ENCODE data around the gene NUCKS1.

Gene NUCKS1

DNA sequence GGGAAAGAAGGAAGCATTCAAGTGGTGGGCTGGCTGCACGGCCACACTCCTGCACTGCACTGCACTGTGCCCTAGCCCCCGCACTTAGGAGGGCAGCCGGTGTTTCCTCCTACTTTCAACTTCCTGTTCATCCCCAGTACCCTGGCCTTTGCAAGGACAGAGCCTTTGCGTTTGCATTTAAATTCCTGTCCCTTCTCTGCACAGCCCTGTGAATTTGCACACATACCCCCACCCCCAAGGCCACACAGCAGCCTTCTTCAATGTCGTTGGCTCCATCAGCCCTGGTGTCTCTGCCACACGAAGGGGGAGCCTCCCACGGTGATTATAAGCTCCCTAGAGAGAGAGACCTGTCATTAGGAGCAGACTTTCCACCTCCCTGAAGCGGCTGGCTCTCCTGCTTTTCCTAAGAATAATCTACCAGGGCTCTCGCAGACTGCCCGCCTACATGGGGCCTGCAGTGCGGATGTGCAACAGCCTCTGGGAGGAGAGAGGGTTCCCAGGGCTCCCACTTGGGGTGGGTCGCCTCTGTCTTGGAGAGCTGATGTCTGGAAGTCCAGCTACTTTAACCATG is 56.5 kb downstream of the NUCKS1 start:
- DNase-seq = no peak

DNA sequence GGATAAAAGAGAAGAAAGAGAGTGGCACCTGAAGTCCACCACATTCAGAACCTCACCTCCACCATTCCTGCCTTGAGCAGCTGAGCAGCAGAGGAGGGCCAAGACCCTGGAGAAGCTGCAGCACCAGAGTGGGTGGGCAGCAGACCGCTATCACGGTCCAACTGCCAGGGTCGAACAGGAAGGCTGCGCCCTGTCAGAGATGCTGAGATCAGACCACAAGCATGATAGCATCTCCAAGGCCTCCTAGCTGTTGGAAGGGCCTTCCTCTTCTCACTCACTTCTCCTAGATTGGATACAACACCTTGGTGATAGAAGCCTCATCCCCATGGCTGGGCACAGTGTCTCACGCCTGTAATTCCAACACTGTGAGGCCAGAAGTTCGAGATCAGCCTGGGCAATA is 57.6 kb downstream of the NUCKS1 start:
- DNase-seq = no peak

DNA sequence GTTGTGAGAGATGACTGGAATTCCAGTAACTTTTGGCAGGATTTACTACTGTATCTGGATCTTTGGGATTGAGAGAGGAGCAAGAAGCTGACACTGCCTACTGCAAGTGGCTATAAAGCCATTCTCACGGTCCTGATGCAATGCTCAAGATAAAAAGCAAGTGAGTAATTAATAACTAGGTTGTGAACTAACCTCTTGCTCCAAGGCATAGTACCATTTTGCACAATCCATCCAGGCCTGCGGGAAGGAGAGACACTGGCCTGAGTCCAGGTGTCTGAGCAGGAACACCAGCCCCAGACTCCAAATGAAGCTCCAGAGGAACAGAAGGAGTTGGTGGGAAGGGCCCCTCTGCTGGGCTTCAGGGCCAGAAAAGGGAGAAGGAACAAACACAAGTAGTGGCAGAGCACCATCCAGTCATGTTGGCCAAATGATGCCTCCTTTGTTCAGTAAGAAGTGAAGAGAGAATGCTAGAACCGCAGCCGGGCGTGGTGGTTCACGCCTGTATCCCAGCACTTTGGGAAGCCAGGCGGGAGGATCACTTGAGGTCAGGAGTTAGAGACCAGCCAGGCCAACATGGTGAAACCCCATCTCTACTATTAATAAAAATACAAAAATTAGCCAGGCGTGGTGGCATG is 59.7 kb downstream of the NUCKS1 start:
- no peak for DNase-seq

DNA sequence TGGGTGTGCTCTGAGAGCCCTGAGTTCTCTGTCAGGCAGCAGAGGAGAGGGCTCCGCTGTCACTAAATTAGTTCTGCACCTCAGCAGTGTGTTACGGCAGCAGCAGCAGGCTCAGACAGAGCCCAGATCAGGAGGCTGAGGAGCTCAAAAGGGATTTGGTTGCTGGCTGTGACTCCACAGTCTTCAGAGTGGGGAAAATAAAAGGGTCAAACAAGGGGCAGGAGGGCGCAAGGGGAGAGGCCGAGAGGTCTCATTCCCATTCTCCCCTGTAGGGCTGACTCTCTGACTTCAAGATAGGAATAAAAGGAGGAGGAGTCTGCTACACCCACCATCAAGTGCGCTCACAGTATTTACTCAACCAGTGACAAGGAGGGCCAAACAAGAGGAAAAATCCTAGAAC is 60.5 kb downstream of the NUCKS1 start:
- DNase-seq = no peak

DNA sequence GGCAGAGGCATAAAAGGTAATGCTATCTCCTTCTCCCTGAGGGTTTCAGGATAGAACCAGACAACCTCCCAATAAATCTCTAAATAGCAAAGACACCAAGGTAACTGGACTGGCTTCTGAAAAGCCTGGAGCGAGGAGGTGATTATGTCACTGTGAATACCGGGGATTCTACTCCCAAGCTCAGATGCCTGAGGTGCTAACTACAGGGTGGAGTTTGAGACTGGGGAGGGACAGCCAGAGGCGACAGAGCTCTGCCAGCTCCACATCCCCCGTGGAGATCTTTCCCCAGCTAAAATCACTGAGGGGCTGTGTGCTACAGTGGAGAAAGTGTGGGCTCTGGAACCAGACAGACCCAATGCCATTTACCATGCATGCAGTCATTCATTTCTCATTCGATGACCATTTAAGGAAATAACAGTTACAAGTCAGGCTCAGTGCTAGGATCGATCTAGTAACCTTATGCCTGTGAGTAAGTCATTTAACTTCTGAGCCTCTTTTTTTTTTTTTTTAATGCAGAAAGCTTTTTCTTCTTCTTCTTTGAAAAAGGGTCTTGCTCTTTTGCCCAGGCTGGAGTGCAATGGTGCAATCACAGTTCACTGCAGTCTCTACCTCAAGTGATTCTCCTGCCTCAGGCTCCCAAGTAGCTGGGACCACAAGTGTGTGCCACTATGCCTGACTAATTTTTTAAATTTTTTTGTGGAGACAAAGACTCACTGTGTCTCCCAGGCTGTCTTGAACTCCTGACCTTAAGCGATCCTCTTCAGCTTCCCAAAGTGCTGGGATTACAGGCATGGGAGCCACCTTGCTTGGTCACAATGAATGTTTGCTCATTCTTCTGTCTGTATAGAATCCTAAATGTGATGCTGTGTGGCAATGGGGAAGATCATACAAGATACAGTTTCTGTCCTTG is 61.6 kb downstream of the NUCKS1 start:
- DNase-seq = no peak

DNA sequence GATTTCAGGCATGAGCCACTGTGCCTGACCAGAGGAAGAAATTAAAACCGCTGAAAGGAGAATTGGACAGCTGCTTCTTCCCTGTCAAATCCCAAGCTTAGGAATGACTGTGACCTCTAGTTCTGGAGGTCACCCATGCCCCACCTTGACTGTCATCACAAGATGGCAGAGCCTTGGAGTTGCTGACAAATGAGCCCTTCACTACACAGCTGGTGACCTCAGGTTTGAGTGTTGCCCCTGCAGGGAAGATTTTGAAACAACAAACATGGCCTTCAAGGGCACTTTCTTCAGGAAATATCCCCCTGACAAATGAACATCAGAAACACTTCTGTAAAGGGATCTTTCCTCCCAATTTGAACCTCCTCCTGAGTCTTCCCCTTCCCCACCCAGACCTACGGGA is 62.7 kb downstream of the NUCKS1 start:
- no peak for DNase-seq

DNA sequence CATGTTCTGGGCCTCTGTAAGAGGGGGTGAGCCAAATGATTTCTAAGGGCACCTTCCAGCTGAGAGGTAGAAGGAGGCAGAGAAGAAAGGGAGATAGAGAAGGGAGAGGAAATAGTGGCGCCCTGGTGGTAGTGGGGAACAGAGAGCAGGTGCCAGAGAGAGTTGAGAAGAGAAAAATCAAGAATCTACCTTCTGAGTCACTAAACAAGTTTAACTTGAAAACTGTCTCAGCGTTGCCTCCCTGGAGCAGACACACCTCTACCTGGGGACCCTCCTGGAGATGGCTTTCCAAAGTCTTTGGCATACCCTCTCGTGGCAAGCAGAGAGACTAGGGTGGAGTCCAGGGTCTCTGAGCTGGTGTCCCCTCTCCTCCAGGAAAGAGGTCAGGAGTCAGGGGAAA is 68.6 kb downstream of the NUCKS1 start:
- no peak for DNase-seq

- peak; percentile 48 to 58 for DNase-seq
Observed at GRCh38 chr1:205680073-205680851, 69.7 kb downstream of the NUCKS1 start, which contains the start of gene SLC45A3. TSS of gene SLC45A3 (minus strand) at chr1:205680509. CDS start at chr1:205664656, 15,853 bp downstream.

DNA sequence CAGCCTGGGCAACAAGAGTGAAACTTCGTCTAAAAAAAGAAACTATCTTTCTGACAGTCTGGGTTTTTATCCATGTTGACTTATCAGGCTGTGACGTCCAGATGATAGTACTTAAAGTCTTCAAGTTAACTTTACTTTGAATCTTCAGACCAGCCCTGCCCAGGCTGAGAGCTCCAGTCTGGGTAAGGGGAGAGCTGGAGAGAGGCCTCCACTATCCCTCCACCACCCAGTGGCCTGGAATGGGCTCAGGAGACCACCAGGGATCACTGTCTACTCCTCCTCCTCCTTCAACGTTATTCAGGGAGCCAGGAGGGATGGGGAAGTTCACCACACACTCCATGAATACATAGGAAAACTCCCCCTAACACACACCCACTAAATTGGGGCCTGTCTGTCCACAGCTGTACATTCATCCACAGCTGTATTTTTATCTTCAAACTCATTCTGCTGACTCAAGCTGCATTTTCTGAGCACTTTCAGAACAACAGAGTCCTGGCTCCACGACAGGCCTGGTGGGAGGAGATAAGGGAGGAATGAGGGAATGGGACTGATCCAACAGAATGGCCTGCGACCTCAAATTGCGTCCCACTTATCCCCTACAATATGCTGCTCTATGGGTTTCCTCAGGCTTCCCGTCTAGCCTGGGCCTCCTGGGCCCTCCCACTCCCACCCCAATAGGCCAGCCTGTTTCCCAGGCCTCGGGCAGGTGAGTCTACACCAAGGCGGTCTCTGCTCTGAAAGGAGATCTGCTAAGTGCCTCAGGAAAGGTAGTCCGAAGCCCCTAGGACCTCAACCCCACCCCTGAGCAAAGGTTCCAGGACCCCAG is 71.5 kb downstream of the NUCKS1 start:
- no peak for DNase-seq

GRCh38 chr1:205677167-205677566 is 72.8 kb downstream of the NUCKS1 start:
- DNase-seq = no peak

- no peak for DNase-seq
Observed at GRCh38 chr1:205676597-205676996, 73.4 kb downstream of the NUCKS1 start.

GRCh38 chr1:205676002-205676401 is 74.0 kb downstream of the NUCKS1 start:
- no peak for DNase-seq

DNA sequence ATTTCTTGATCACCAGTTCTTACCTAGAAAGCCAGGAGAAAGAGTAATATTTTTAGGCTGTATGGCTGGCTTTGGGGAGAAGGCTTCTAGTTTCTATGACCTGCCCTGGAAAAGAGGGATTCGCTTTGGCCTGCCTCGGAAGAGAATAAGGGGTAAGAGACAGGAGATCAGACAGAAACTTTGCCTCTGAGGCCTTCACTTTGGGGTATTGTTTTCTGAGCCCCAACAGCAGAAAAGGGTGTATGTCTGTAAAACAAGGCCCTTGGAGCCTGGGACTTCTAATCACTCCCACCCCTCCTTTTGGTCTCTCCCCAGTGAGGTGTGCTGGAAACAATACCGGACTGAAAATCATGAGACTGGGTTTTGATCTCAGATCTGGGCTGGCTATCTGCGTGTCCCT is 74.7 kb downstream of the NUCKS1 start:
- no peak for DNase-seq

DNA sequence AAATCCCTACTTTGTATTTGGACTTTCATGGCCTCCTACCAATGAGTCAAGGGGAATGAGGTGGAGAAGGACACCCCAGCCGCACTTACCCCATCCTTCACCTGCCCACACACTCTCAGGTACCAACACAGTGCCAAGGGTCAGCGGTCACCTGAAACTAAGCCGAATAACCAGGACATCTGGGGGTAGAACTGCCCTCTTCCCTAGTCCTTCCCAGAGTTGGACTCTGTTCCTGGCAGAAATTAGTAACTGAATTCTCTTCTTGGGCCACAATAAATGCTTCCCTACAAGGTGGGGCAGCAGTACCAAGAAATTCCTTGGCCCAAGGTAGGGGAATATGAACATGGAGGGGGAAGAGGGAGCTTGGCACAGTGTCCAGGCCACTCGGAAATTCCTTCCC is 77.0 kb downstream of the NUCKS1 start:
- DNase-seq = no peak

- DNase-seq = no peak
Observed at GRCh38 chr1:205672395-205672889, 77.5 kb downstream of the NUCKS1 start.

DNA sequence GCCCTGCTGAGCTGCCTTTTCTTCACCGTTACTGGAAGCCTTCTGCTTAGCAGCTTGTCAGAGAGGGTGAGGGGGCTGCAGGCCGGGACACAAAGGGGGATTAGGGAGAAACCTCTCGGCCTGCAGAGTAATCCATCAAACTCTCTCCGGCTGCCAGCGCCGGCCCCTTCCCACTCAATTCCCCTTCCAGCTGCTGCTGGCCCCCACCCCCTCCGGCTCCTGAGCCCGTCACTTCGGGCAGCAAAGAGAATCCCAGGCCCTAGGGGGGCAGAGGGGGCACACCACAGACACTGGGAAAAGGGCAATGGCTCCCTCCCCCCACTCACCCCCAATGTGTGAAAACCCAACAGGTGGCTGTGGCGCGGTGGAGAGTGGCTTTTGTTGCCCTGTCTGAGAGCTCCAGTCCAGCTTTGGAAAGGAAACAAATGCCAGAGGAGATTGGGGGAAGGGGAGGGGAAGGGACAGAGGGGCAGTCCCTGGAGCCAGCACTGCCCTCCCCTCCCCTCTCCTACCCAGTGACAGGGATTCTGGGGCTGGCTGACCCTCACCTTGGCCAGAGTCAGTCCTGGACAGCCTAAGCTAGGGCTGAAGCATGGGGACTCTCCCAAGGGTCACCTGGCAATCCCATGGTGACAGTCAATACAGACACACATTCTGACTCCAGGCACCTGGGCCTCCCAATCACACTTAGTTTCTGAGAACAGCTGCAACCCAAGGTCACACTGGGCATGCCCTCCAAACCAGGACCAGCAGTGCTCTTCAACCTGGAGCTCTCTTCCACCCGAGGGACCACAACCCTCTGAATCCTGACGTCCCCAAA is 79.2 kb downstream of the NUCKS1 start:
- no peak for DNase-seq

- DNase-seq = no peak
Observed at GRCh38 chr1:205670150-205670446, 79.9 kb downstream of the NUCKS1 start.

DNA sequence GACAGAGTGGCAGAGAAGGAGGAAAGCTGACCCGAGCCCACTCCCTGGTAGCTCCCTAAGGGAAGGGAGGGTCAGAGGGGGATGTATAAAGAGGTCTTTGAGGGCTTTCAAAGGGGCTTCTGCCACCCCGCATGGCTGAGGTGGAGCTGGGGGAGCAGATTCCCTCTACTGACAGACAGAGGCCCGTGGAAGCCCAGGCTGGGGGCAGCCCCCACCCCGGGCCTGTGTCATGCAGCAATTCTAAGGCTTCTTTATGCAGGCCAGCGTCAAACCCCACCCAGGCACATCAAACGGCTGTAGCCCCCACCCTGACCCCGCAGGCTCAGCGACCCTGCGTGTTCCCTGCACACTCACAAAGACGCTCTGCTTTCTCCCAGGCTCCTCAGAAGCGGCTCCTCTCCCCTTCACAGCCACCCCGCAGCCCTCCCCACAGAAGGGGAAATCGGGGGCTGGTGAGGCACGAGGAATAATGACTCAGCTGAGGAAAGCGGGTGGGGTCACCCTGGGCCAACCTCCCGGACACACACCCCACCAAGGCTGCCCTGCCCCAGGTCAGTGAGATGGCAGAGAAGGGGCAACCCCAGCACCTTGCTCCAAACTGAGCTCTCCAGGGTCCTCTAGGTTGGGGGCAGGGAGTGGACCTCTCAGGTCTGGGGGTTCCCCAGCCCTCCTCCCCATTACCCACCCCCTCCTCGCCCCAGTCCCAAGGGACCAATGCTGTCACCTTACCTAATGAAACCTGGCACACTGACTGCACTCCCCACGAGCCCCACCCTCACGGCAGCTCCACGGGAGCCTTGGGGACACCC is 80.4 kb downstream of the NUCKS1 start:
- no peak for DNase-seq

GRCh38 chr1:205668951-205669340 is 81.0 kb downstream of the NUCKS1 start:
- DNase-seq = no peak

DNA sequence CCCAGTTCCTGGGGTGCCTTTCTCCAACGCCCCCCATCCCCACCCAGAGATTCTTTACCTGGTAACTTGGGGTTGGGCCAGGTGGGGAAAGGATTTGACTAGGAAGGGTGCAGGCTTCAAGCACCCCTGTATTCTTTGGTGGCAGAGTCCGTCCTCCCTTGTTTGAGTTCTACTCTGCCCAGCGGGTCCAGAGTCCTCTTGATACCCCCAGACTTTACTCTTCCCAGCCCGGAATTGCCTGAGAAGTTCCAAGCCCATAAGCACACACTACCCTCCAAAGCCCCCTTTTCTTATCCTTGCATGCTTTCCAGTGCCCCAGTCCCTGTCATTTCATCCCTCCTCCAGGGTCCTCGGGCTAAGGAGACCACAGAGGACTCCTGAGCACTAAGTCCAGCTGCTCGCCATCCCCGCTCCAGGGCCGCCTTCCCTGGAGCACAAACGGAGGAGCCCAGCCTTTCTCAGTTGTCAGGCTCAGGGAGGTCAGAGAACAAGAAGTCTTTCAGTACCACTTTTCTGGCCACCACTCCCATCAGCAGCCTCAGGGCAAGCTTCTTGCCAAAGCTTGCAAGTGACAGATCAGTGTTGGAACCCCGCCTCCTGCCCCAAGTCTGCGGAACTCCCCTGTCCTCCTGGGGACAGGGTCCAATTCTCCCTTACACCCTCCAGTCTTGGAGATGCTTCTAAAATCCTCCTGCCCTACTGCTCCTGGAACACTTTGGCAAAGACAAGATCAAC is 81.9 kb downstream of the NUCKS1 start:
- DNase-seq = no peak

Measured in activated CD4-positive, alpha-beta T cell treated with anti-CD3 and anti-CD28 coated beads, Interleukin-2, amount 50 U/mL, for 48 hours (primary cell).